Airway epithelial cell (primary cell): ENCODE results near the gene NOTCH2. TPM values are rescaled to one million over a fixed set of nuclear protein-coding genes. Genes with fewer than 3 reads are reported as not detected.

Experiments used
- total RNA-seq: library from RNA; depleted of rRNA; stranded (reverse); fragments of >200 nt; gene quantifications from 2 replicates; pipeline ENCODE4 v1.2.3, GENCODE V29; 2015

Gene NOTCH2
- total RNA-seq = 35.6 and 46.4 TPM in 2 replicates

DNA sequence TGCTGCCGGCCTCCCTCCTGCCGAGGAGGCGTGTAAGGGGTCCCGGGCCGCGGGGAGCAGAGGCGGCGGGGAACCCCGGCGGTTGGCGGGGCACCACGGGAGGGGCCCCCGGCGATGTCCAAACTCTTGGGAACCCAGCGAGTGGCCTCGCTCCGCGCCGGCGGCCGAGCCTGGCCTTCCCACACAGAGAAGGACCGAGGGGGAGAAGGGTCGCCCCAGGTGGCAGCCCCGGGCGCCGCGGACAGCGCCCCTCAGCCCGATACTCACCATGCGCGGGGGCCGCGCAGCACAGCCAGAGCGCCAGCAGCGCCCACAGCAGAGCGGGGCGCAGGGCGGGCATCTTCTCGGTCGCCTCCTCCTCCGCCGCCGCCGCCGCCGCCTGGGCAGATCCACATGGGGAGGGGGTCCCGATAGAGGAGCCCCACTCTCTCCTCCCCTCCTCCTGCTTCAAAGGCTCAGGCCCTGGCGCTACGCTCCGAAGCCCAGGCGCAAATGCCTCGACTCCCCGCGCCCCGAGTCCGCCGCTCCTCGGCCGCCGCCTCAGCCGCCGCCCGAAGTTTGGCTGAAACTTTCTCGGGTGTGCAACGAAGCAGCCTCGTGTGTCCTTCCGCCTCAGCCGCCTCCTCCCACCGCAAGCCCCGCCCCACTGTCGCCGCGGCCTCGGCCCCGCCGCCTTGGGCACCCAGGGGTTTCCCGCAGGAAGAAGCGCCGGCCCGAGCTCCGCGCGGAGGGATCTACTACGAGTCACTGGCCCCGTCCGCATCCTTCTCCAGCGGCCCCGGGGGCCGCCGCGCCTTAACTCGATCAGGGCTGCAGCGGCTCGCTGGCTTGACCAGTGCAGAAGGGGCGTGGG lies at the start of gene NOTCH2:
NOTCH2 (minus strand) TSS at position 596 of the 853 bp plus-strand sequence; CDS start at position 340, 256 bp downstream.

DNA sequence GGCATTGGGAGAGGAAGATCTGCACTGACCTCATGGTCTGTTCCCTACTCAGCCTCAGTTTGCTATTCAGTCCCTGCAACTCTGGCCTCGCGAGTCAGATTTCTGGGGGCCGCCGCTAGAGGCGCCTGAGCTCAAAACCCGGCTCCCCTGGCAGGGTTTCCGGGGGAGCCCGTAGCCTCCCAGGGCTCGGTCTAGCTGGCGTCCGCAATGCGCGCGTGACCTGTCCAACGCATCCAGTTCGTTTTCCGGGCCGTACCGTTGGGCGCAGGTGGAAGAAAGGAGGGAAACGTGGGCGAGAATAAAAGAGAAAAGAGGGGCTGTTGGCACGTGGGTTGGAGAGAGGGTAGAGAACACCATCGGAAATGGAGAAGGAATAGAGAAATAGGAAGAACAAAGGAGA lies 173.2 kb downstream of the NOTCH2 start, which contains the start of gene ADAM30:
ADAM30 (minus strand) TSS at position 213 of the 400 bp plus-strand sequence; CDS start at position 34, 179 bp downstream.

Other genes starting within 250 kb of the NOTCH2 start
- gene ADAM30, start 173.1 kb downstream of the NOTCH2 start, total RNA-seq = 0.23 TPM in 1 of 2 replicates, not detected in the other
- 11.1 and 14.6 TPM in 2 replicates for gene SEC22B, start 106.9 kb upstream of the NOTCH2 start, total RNA-seq